ENCODE measurements around the gene ALX3.
"Not testable (repeated sequence)": the region's sequence is repeated elsewhere in the genome, so short reads cannot be mapped to it uniquely, and the experiment has no call there.

ALX3 gene

GRCh38 chr1:110047463-110047862, 23.0 kb downstream of the ALX3 start:
- DNase-seq (ENCODE audit: low read depth in 2 of 2), result no peak

- DNase-seq (ENCODE audit: low read depth in 2 of 2), result no peak
These were observed 27.5 kb downstream of the ALX3 start for GRCh38 chr1:110043016-110043415.

- DNase-seq (ENCODE audit: low read depth in 2 of 2), result no peak
These were observed 29.9 kb downstream of the ALX3 start for GRCh38 chr1:110040548-110040947.

- no peak for DNase-seq (ENCODE audit: low read depth in 2 of 2)
These were observed 30.8 kb downstream of the ALX3 start for GRCh38 chr1:110039641-110040040.

- DNase-seq (ENCODE audit: low read depth in 2 of 2), result no peak
These were observed 32.2 kb downstream of the ALX3 start for GRCh38 chr1:110038271-110038670.

- DNase-seq (ENCODE audit: low read depth in 2 of 2), result no peak
These were observed 35.2 kb downstream of the ALX3 start for GRCh38 chr1:110035236-110035752.

- peak; percentile 83 to 86 for DNase-seq (ENCODE audit: low read depth in 2 of 2)
These were observed 35.8 kb downstream of the ALX3 start, which contains the start of gene STRIP1 for GRCh38 chr1:110034451-110035235. STRIP1 (plus strand) TSS chr1:110034624; CDS start chr1:110034638, 14 bp downstream.

GRCh38 chr1:110034040-110034450, 36.4 kb downstream of the ALX3 start:
- no peak for DNase-seq (ENCODE audit: low read depth in 2 of 2)

GRCh38 chr1:110033421-110033820, 37.1 kb downstream of the ALX3 start:
- no peak for DNase-seq (ENCODE audit: low read depth in 2 of 2)

GRCh38 chr1:110032327-110032726, 38.1 kb downstream of the ALX3 start:
- no peak for DNase-seq (ENCODE audit: low read depth in 2 of 2)

GRCh38 chr1:110030687-110031086, 39.8 kb downstream of the ALX3 start:
- DNase-seq (ENCODE audit: low read depth in 2 of 2), result not testable (repeated sequence)

GRCh38 chr1:110024613-110025012, 45.9 kb downstream of the ALX3 start:
- DNase-seq (ENCODE audit: low read depth in 2 of 2), result no peak

- no peak for DNase-seq (ENCODE audit: low read depth in 2 of 2)
These were observed 49.2 kb downstream of the ALX3 start for GRCh38 chr1:110021285-110021684.

- DNase-seq (ENCODE audit: low read depth in 2 of 2), result no peak
These were observed 50.7 kb downstream of the ALX3 start for GRCh38 chr1:110019770-110020169.

GRCh38 chr1:110018396-110018795, 52.1 kb downstream of the ALX3 start:
- no peak for DNase-seq (ENCODE audit: low read depth in 2 of 2)

- DNase-seq (ENCODE audit: low read depth in 2 of 2), result no peak
These were observed 52.7 kb downstream of the ALX3 start for GRCh38 chr1:110017792-110018191.

- no peak for DNase-seq (ENCODE audit: low read depth in 2 of 2)
These were observed 58.2 kb downstream of the ALX3 start for GRCh38 chr1:110012100-110012780.

GRCh38 chr1:110011527-110012041, 58.9 kb downstream of the ALX3 start:
- DNase-seq (ENCODE audit: low read depth in 2 of 2), result no peak
